Activated CD4-positive, alpha-beta T cell treated with anti-CD3 and anti-CD28 coated beads for 1 hour (primary cell): ENCODE results near the gene NSUN6.
"Not testable (repeated sequence)": the region's sequence is repeated elsewhere in the genome, so short reads cannot be mapped to it uniquely, and the experiment has no call there.

Experiments
- DNase-seq: peaks from one replicate; pipeline ENCODE4 v3.0.0-alpha.2; 2020

Gene NSUN6

GRCh38 chr10:18659125-18659818, 7.9 kb upstream of the NSUN6 start, which contains the start of gene ARL5B:
TSS of gene ARL5B (plus strand) at chr10:18659431. CDS start at chr10:18659638, 207 bp downstream.
- peak; percentile 95 for DNase-seq

GRCh38 chr10:18658271-18659124, 7.1 kb upstream of the NSUN6 start:
- no peak for DNase-seq

GRCh38 chr10:18656724-18657123, 5.3 kb upstream of the NSUN6 start:
- no peak for DNase-seq

GRCh38 chr10:18653112-18653511, 1.7 kb upstream of the NSUN6 start:
- no peak for DNase-seq

GRCh38 chr10:18650404-18650997, 886 bp downstream of the NSUN6 start:
- DNase-seq: no peak

GRCh38 chr10:18649364-18649959, 1.9 kb downstream of the NSUN6 start:
- no peak for DNase-seq

GRCh38 chr10:18647945-18648344, 3.4 kb downstream of the NSUN6 start:
- DNase-seq: no peak

- DNase-seq: no peak
Observed at GRCh38 chr10:18647151-18647550, 4.2 kb downstream of the NSUN6 start.

- not testable (repeated sequence) for DNase-seq
Observed at GRCh38 chr10:18639719-18640118, 11.7 kb downstream of the NSUN6 start.

GRCh38 chr10:18637400-18637799, 14.0 kb downstream of the NSUN6 start:
- not testable (repeated sequence) for DNase-seq

GRCh38 chr10:18635995-18636394, 15.4 kb downstream of the NSUN6 start:
- no peak for DNase-seq

- not testable (repeated sequence) for DNase-seq
Observed at GRCh38 chr10:18632500-18632899, 18.9 kb downstream of the NSUN6 start.

GRCh38 chr10:18627452-18628018, 23.9 kb downstream of the NSUN6 start:
- peak; percentile 63 for DNase-seq

- DNase-seq: no peak
Observed at GRCh38 chr10:18625886-18626285, 25.5 kb downstream of the NSUN6 start.

GRCh38 chr10:18623671-18624070, 27.7 kb downstream of the NSUN6 start:
- DNase-seq: not testable (repeated sequence)

GRCh38 chr10:18620856-18621255, 30.5 kb downstream of the NSUN6 start:
- no peak for DNase-seq

- DNase-seq: no peak
Observed at GRCh38 chr10:18619016-18619415, 32.4 kb downstream of the NSUN6 start.

- no peak for DNase-seq
Observed at GRCh38 chr10:18616337-18616736, 35.0 kb downstream of the NSUN6 start.

- DNase-seq: no peak
Observed at GRCh38 chr10:18615618-18616017, 35.8 kb downstream of the NSUN6 start.

GRCh38 chr10:18611168-18611567, 40.2 kb downstream of the NSUN6 start:
- DNase-seq: no peak

- DNase-seq: no peak
Observed at GRCh38 chr10:18610517-18610916, 40.9 kb downstream of the NSUN6 start.

GRCh38 chr10:18608596-18608995, 42.8 kb downstream of the NSUN6 start:
- DNase-seq: no peak
